HepG2 (cell line): ENCODE data around the gene TSTD2. TPM values are rescaled to one million over a fixed set of nuclear protein-coding genes. Genes with fewer than 3 reads are reported as not detected.

Experiments
- AHDC1 ChIP-seq: sonication (generic); formaldehyde crosslinking; IDR thresholded peaks from 2 replicates; pipeline ENCODE4 v1.5.1; 2020; ENCODE audit warnings: mild to moderate bottlenecking, missing genetic modification reagents, borderline replicate concordance
- DNMT3B ChIP-seq: conservative IDR thresholded peaks from 2 replicates; pipeline ENCODE4 v1.6.1; 2016; ENCODE audit warnings: missing biosample characterization, control low read depth
- ETV6 ChIP-seq: sonication (generic); formaldehyde crosslinking; conservative IDR thresholded peaks from 2 replicates; pipeline ENCODE4 v1.4.0; 2020; ENCODE audit warnings: missing genetic modification reagents
- FOXA3 ChIP-seq: IDR thresholded peaks from 2 replicates; pipeline ENCODE4 v1.6.1; 2016; ENCODE audit warnings: missing genetic modification reagents, missing compliant biosample characterization
- HDAC1 ChIP-seq: sonication (generic); formaldehyde crosslinking; IDR thresholded peaks from 2 replicates; pipeline ENCODE4 v1.5.1; 2020; ENCODE audit warnings: mild to moderate bottlenecking, missing genetic modification reagents
- HNRNPH1 ChIP-seq: fragments of 200-400 bp; formaldehyde crosslinking; optimal IDR thresholded peaks from 2 replicates; pipeline ENCODE3; 2017; ENCODE audit warnings: mild to moderate bottlenecking, low read depth, low read length
- HNRNPLL ChIP-seq: fragments of 200-400 bp; formaldehyde crosslinking; IDR thresholded peaks from 2 replicates; pipeline ENCODE4 v1.6.1; 2017; ENCODE audit warnings: mild to moderate bottlenecking, low read depth, low read length; ENCODE audit not compliant: poor library complexity, severe bottlenecking
- HOMEZ ChIP-seq: IDR thresholded peaks from 2 replicates; pipeline ENCODE4 v1.6.1; 2016; ENCODE audit warnings: low read depth
- PHB2 ChIP-seq: fragments of 450-650 bp; IDR thresholded peaks from 2 replicates; pipeline ENCODE4 v1.6.1; 2018; ENCODE audit not compliant: partially characterized antibody
- ZFP36L1 ChIP-seq: sonication (generic); formaldehyde crosslinking; IDR thresholded peaks from 2 replicates; pipeline ENCODE4 v1.8.0; 2022; ENCODE audit warnings: mild to moderate bottlenecking, missing genetic modification reagents, moderate library complexity
- ZFP62 ChIP-seq: sonication (generic); formaldehyde crosslinking; IDR thresholded peaks from 2 replicates; pipeline ENCODE4 v1.4.0; 2020; ENCODE audit warnings: missing genetic modification reagents
- ZNF292 ChIP-seq: sonication (generic); formaldehyde crosslinking; IDR thresholded peaks from 2 replicates; pipeline ENCODE4 v1.8.1; 2022; ENCODE audit warnings: mild to moderate bottlenecking, low read depth, missing genetic modification reagents, borderline replicate concordance
- ZNF510 ChIP-seq: sonication (generic); formaldehyde crosslinking; IDR thresholded peaks from 2 replicates; pipeline ENCODE4 v1.4.0; 2020; ENCODE audit warnings: low read depth, mild to moderate bottlenecking, missing genetic modification reagents
- ZNF713 ChIP-seq: sonication (generic); formaldehyde crosslinking; IDR thresholded peaks from 2 replicates; pipeline ENCODE4 v1.4.0; 2020; ENCODE audit warnings: mild to moderate bottlenecking, missing genetic modification reagents
- ZNF850 ChIP-seq: sonication (generic); formaldehyde crosslinking; conservative IDR thresholded peaks from 2 replicates; pipeline ENCODE4 v1.9.0; 2021; ENCODE audit warnings: mild to moderate bottlenecking, missing genetic modification reagents
- ZZZ3 ChIP-seq: sonication (generic); formaldehyde crosslinking; IDR thresholded peaks from 2 replicates; pipeline ENCODE4 v1.4.0; 2020; ENCODE audit warnings: missing genetic modification reagents, mild to moderate bottlenecking, borderline replicate concordance
- polyA plus RNA-seq, 8 experiments: library from polyadenylated mRNA; depleted of rRNA in 3 of 8; stranded (reverse) in 7 of 8; unstranded in 1 of 8; fragments of >200 nt; fragmentation: Illumina TruSeq in 4 of 8; extraction: Trizol in 4 of 8; gene quantifications; 2 replicates each; pipeline versions ENCODE4 v1.2.1 to v1.2.3, GENCODE V29; 2011 to 2016; ENCODE audit warnings: low read depth in 4 of 8, missing spikeins in 1 of 8, mixed read lengths in 1 of 8; ENCODE audit not compliant: insufficient read depth in 1 of 8
- total RNA-seq, 5 experiments: library from RNA; depleted of rRNA; stranded (reverse); fragments of >200 nt; fragmentation: Illumina TruSeq; extraction: Trizol; gene quantifications; 2 replicates each; pipeline ENCODE4 v1.2.3, GENCODE V29; 2016; ENCODE audit warnings: low read depth in 1 of 5
- TF ChIP-seq, protein P1 (sequence below): sonication (generic); formaldehyde crosslinking; conservative IDR thresholded peaks from 2 replicates; pipeline ENCODE4 v1.4.0; 2020; ENCODE audit warnings: missing genetic modification reagents
- TF ChIP-seq, protein P2 (sequence below): sonication (generic); formaldehyde crosslinking; IDR thresholded peaks from 2 replicates; pipeline ENCODE4 v1.8.1; 2023; ENCODE audit warnings: mild to moderate bottlenecking, inconsistent platforms, moderate library complexity, missing genetic modification reagents, borderline replicate concordance

TSTD2 gene
- total and polyA plus RNA-seq, 2 of the 13 experiments (the other 11 are each of a cell fraction or from before 2014, with no cell fraction given), result 16.0 to 23.1 TPM

DNA sequence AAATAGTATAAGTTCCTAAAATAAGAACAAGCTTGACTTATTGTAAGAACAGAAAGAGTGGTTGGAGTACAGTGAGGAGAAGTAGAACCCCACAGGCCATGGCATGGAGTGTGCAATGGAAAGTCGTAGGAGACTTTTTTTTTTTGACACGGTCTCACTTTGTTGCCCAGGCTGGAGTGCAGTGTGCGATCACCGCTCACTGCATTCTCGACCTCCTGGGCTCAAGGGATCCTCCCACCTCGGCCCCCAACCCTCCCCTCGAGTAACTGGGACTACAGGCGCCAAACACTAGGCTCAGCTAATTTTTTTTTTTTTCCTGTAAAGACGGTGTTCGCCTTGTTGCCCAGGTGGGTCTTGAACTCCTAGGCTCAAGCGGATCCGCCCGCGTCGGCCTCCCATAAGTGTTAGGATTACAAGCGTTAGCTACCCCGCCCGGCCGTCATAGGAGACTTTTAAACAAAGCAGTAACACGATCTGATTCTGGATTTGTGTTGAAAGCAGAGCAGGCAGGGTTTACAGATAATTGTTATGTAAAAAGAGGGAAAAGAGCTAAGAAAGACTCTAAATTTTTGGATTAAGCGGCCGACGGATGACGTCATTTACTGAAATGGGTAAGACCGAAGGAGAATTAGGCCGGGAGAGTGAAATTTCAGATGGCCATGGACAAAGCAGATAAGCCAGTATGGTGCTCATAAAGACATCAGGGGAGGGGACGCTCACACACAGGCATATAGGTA lies 752 bp downstream of the TSTD2 start (continued):
- TF ChIP-seq ZZZ3 (CRISPR knock-in tag), result no peak
- 0 out of 2 replicates have a peak, but pooled peaks have one; percentile 8 for TF ChIP-seq HDAC1
- TF ChIP-seq PHB2, result no peak
- no peak for TF ChIP-seq ZFP36L1 (CRISPR knock-in tag)
- TF ChIP-seq ZNF510 (CRISPR knock-in tag), result 0 out of 2 replicates have a peak, but pooled peaks have one; percentile 33
- 0 out of 2 replicates have a peak, but pooled peaks have one; percentile 30 for TF ChIP-seq ETV6 (CRISPR knock-in tag)
- no peak for TF ChIP-seq HNRNPH1
- TF ChIP-seq FOXA3 (CRISPR knock-in tag), result no peak
- TF ChIP-seq, protein P1, sequence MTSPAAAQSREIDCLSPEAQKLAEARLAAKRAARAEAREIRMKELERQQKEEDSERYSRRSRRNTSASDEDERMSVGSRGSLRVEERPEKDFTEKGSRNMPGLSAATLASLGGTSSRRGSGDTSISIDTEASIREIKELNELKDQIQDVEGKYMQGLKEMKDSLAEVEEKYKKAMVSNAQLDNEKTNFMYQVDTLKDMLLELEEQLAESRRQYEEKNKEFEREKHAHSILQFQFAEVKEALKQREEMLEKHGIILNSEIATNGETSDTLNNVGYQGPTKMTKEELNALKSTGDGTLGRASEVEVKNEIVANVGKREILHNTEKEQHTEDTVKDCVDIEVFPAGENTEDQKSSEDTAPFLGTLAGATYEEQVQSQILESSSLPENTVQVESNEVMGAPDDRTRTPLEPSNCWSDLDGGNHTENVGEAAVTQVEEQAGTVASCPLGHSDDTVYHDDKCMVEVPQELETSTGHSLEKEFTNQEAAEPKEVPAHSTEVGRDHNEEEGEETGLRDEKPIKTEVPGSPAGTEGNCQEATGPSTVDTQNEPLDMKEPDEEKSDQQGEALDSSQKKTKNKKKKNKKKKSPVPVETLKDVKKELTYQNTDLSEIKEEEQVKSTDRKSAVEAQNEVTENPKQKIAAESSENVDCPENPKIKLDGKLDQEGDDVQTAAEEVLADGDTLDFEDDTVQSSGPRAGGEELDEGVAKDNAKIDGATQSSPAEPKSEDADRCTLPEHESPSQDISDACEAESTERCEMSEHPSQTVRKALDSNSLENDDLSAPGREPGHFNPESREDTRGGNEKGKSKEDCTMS (CRISPR knock-in tag), result no peak
- TF ChIP-seq, protein P2, sequence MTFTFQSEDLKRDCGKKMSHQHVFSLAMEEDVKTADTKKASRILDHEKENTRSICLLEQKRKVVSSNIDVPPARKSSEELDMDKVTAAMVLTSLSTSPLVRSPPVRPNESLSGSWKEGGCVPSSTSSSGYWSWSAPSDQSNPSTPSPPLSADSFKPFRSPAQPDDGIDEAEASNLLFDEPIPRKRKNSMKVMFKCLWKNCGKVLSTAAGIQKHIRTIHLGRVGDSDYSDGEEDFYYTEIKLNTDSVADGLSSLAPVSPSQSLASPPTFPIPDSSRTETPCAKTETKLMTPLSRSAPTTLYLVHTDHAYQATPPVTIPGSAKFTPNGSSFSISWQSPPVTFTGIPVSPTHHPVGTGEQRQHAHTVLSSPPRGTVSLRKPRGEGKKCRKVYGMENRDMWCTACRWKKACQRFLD (CRISPR knock-in tag), result no peak; the same call in 1 of the 2 replicates
- TF ChIP-seq HOMEZ, result no peak
- TF ChIP-seq AHDC1 (CRISPR knock-in tag), result 0 out of 2 replicates have a peak, but pooled peaks have one; percentile 45
- no peak for TF ChIP-seq ZNF292 (CRISPR knock-in tag)
- no peak for TF ChIP-seq ZNF713 (CRISPR knock-in tag)
- no peak for TF ChIP-seq HNRNPLL
- TF ChIP-seq ZNF850 (CRISPR knock-in tag), result 0 out of 2 replicates have a peak, but pooled peaks have one; percentile 32
- TF ChIP-seq DNMT3B (CRISPR knock-in tag), result no peak
- TF ChIP-seq ZFP62 (CRISPR knock-in tag), result no peak
